ENCODE data around the gene ETS1.

ETS1 gene

GRCh38 chr11:128594226-128594625, 6.9 kb upstream of the ETS1 start:
- no CpG with 5 or more reads among the region's 1 CpG for WGBS (ENCODE audit: insufficient coverage, insufficient read length)

DNA sequence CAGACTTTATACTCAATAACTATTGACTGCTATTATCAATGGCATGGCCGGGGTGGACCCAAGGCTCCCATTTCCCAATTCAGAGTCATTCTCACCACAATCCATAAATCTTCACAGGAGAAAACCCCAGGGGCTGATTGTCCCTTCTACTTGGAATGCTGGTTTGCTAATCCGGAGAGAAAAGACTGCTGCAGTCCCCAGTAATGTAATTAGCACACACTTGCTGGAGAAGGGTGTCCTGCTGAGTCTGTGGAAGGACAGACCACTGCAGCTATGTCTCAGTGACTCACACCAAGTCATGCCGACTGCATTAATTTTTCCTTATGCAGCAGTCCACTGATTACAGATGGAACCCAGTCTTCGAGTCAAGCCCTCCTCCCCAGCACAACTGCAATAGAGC, 5.9 kb upstream of the ETS1 start:
- Histone ChIP-seq H3K27me3 (ENCODE audit: control insufficient read depth, insufficient read depth, low read length) (no peaks in the 10 kb centered on the region), H3K36me3 (ENCODE audit: control insufficient read depth, insufficient read depth, low read length) (no peaks in the 10 kb centered on the region), H3K4me1 (ENCODE audit: control insufficient read depth, insufficient read depth, low read length) (peaks cover 6% of the 10 kb centered on the region; the same call in 1 of the 2 replicates), H3K4me3 (ENCODE audit: low read length) (no peak overlapping the region), H3K27ac (ENCODE audit: low read length) (no peak overlapping the region), H3K9me3 (ENCODE audit: control insufficient read depth, insufficient read depth, low read length) (no peaks in the 10 kb centered on the region)
- no CpG with 5 or more reads among the region's 4 CpGs for WGBS (ENCODE audit: insufficient coverage, insufficient read length)
- no peak for DNase-seq (ENCODE audit: low read depth, low spot score)

More at GRCh38 chr11:128594226-128594625, 6.9 kb upstream of the ETS1 start:
- no peak for DNase-seq (ENCODE audit: low read depth, low spot score)
- peaks cover 6% of the 10 kb centered on the region; the same call in 1 of the 2 replicates for H3K4me1 ChIP-seq (ENCODE audit: control insufficient read depth, insufficient read depth, low read length)
- H3K9me3 ChIP-seq (ENCODE audit: control insufficient read depth, insufficient read depth, low read length), result no peaks in the 10 kb centered on the region
- H3K4me3 ChIP-seq (ENCODE audit: low read length), result no peak overlapping the region
- H3K36me3 ChIP-seq (ENCODE audit: control insufficient read depth, insufficient read depth, low read length), result no peaks in the 10 kb centered on the region
- H3K27me3 ChIP-seq (ENCODE audit: control insufficient read depth, insufficient read depth, low read length), result no peaks in the 10 kb centered on the region
- no peak overlapping the region for H3K27ac ChIP-seq (ENCODE audit: low read length)

DNA sequence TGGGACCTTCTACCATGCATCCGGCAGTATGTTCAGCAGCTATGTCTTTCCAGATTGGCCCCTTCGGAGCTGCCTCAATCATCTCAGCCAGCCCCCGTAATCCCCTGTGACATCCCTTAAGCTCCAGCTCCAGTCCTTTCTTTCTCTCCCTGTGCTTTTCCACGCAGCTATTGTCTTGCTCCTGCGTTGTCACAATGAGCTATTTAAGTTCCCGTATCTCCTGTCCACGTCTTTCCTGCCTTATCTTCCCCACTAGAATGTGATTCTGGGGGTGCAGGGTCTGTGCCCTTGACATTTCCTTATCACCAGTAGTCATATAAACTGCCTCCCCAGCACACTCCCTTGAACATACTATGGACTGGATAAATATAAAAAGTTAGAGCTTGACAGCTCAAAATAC, 5.1 kb upstream of the ETS1 start:
- H3K27me3 ChIP-seq (ENCODE audit: control insufficient read depth, insufficient read depth, low read length), result no peaks in the 10 kb centered on the region
- no peak overlapping the region for H3K4me3 ChIP-seq (ENCODE audit: low read length)
- H3K36me3 ChIP-seq (ENCODE audit: control insufficient read depth, insufficient read depth, low read length), result no peaks in the 10 kb centered on the region
- no CpG with 5 or more reads among the region's 7 CpGs for WGBS (ENCODE audit: insufficient coverage, insufficient read length)
- H3K4me1 ChIP-seq (ENCODE audit: control insufficient read depth, insufficient read depth, low read length), result peaks cover 7% of the 10 kb centered on the region; the same call in 1 of the 2 replicates
- no peak for DNase-seq (ENCODE audit: low read depth, low spot score)
- H3K9me3 ChIP-seq (ENCODE audit: control insufficient read depth, insufficient read depth, low read length), result no peaks in the 10 kb centered on the region
- no peak overlapping the region for H3K27ac ChIP-seq (ENCODE audit: low read length)

DNA sequence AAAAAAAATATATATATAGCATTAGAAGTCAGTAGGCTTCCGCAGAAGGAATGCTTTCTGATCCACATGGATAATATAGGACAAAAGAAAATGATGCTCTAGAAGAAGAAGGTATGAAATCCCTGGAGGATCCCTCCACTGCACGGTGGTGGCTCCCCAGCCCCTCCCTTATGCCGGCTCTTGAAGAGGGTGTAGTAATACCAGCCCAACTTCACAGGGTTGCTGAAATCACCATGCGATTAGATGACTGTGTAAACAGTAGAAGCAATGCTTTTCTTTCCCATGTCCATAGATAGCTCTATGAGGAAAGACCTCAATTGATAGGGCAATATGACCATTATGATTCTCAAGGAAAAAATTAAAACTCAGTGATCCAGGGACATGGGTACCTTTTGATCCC, 3.2 kb upstream of the ETS1 start:
- Histone ChIP-seq H3K27ac (ENCODE audit: low read length) (no peak overlapping the region), H3K9me3 (ENCODE audit: control insufficient read depth, insufficient read depth, low read length) (no peaks in the 10 kb centered on the region), H3K4me1 (ENCODE audit: control insufficient read depth, insufficient read depth, low read length) (peaks cover 5% of the 10 kb centered on the region; the same call in 1 of the 2 replicates), H3K36me3 (ENCODE audit: control insufficient read depth, insufficient read depth, low read length) (no peaks in the 10 kb centered on the region), H3K27me3 (ENCODE audit: control insufficient read depth, insufficient read depth, low read length) (no peaks in the 10 kb centered on the region), H3K4me3 (ENCODE audit: low read length) (no peak overlapping the region)
- WGBS (ENCODE audit: insufficient coverage, insufficient read length), result no CpG with 5 or more reads among the region's 4 CpGs
- DNase-seq (ENCODE audit: low read depth, low spot score), result no peak

DNA sequence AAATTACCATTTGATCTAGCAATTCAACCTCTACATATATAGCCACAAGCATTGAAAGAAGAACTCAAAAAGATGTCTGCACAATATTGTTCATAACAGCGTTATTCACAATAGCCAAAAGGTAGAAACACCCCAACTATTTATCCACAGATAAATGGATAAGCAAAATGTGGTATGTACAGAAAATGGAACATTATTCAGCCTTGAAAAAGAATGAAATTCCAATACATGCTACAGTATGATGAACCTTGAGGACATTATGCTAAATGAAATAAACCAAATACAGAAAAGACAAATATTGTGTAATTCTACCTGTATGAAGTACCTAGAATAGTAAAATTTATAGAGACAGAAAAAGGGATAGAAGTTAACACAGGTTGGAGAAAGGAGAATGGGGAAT, 2.6 kb upstream of the ETS1 start:
- Histone ChIP-seq H3K27me3 (ENCODE audit: control insufficient read depth, insufficient read depth, low read length) (no peaks in the 10 kb centered on the region), H3K27ac (ENCODE audit: low read length) (no peak overlapping the region), H3K4me1 (ENCODE audit: control insufficient read depth, insufficient read depth, low read length) (peaks cover 5% of the 10 kb centered on the region; the same call in 1 of the 2 replicates), H3K36me3 (ENCODE audit: control insufficient read depth, insufficient read depth, low read length) (no peaks in the 10 kb centered on the region), H3K4me3 (ENCODE audit: low read length) (no peak overlapping the region), H3K9me3 (ENCODE audit: control insufficient read depth, insufficient read depth, low read length) (no peaks in the 10 kb centered on the region)
- DNase-seq (ENCODE audit: low read depth, low spot score), result no peak
- no CpG with 5 or more reads among the region's 1 CpG for WGBS (ENCODE audit: insufficient coverage, insufficient read length)

DNA sequence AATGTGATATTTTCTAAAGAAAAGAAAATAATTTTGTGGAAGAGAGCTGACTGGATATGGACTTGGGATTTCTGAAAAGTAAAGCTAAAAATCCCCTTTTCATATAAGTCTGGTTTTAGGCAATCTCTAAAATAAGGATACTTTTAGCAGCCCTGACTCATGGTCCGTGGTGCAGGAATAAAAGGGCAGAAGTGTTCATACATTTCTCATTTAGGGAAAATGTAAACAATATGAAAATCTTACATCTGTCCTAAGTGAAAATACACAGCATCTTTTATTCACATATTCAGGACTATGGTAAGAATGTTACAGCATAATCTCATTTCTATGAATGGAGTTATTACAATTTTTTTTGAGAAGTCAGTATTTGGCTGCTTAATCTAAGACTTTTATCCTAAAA, 735 bp upstream of the ETS1 start:
- no peak for DNase-seq (ENCODE audit: low read depth, low spot score)
- Histone ChIP-seq H3K27ac (ENCODE audit: low read length) (no peak overlapping the region), H3K36me3 (ENCODE audit: control insufficient read depth, insufficient read depth, low read length) (no peaks in the 10 kb centered on the region), H3K4me3 (ENCODE audit: low read length) (no peak overlapping the region), H3K4me1 (ENCODE audit: control insufficient read depth, insufficient read depth, low read length) (peaks cover 5% of the 10 kb centered on the region; the same call in 1 of the 2 replicates), H3K9me3 (ENCODE audit: control insufficient read depth, insufficient read depth, low read length) (no peaks in the 10 kb centered on the region), H3K27me3 (ENCODE audit: control insufficient read depth, insufficient read depth, low read length) (no peaks in the 10 kb centered on the region)
- no CpG with 5 or more reads among the region's 1 CpG for WGBS (ENCODE audit: insufficient coverage, insufficient read length)

DNA sequence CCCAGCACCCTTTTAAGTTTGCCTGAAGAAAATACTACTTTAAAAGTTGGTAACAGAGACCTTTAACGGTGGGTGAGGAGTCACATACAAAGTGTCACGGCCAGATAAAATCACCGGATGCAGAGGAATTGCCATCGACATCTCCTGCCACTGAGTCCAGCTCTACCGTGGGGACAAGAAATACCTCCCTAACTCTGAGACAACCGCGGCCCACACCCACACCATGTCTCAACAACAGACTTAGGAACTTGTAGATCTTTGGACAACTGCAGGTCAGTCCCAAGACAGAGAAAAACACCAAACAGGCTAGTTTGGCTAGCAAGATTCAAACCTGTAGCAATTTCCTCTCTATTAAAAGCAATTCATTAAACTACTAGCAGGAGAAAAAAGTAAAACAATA, 669 bp downstream of the ETS1 start:
- H3K36me3 ChIP-seq (ENCODE audit: control insufficient read depth, insufficient read depth, low read length), result no peaks in the 10 kb centered on the region
- no peak overlapping the region for H3K27ac ChIP-seq (ENCODE audit: low read length)
- DNase-seq (ENCODE audit: low read depth, low spot score), result no peak
- H3K4me1 ChIP-seq (ENCODE audit: control insufficient read depth, insufficient read depth, low read length), result peaks cover 2% of the 10 kb centered on the region; the same call in 1 of the 2 replicates
- H3K9me3 ChIP-seq (ENCODE audit: control insufficient read depth, insufficient read depth, low read length), result no peaks in the 10 kb centered on the region
- peak overlapping the region; percentile 35; the same call in 1 of the 2 replicates for H3K4me3 ChIP-seq (ENCODE audit: low read length)
- no peaks in the 10 kb centered on the region for H3K27me3 ChIP-seq (ENCODE audit: control insufficient read depth, insufficient read depth, low read length)
- WGBS (ENCODE audit: insufficient coverage, insufficient read length), result no CpG with 5 or more reads among the region's 7 CpGs

- no peaks in the 10 kb centered on the region for H3K9me3 ChIP-seq (ENCODE audit: control insufficient read depth, insufficient read depth, low read length)
- H3K27me3 ChIP-seq (ENCODE audit: control insufficient read depth, insufficient read depth, low read length), result no peaks in the 10 kb centered on the region
- no peaks in the 10 kb centered on the region for H3K36me3 ChIP-seq (ENCODE audit: control insufficient read depth, insufficient read depth, low read length)
- H3K27ac ChIP-seq (ENCODE audit: low read length), result no peak overlapping the region
- H3K4me1 ChIP-seq (ENCODE audit: control insufficient read depth, insufficient read depth, low read length), result peaks cover 2% of the 10 kb centered on the region; the same call in 1 of the 2 replicates
- WGBS (ENCODE audit: insufficient coverage, insufficient read length), result no CpG with 5 or more reads among the region's 14 CpGs
- DNase-seq (ENCODE audit: low read depth, low spot score), result no peak
- peak overlapping the region; percentile 28; the same call in 1 of the 2 replicates for H3K4me3 ChIP-seq (ENCODE audit: low read length)
Observed at GRCh38 chr11:128585498-128586238, 1.7 kb downstream of the ETS1 start.

DNA sequence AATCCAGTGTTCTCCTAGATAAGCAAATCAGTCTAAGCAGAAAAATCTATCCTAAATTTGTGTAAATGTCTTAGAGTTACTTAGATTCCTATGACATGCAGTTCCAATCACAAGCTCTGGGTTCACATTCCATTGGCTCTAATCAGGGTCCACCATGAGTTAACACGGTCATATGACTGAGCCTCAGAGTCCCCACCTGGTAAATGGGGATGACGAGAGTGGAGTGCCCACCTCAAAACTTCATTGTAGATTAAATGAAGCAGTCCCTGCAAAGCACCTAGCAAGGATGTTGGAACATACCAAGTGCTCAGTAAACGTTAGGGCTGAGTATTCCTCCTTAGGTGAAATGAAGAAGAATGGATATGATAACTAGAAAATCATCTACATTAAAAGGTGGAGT, 3.1 kb downstream of the ETS1 start:
- DNase-seq (ENCODE audit: low read depth, low spot score), result no peak
- H3K27ac ChIP-seq (ENCODE audit: low read length), result no peak overlapping the region
- no peak overlapping the region for H3K4me3 ChIP-seq (ENCODE audit: low read length)
- H3K27me3 ChIP-seq (ENCODE audit: control insufficient read depth, insufficient read depth, low read length), result no peaks in the 10 kb centered on the region
- no CpG with 5 or more reads among the region's 3 CpGs for WGBS (ENCODE audit: insufficient coverage, insufficient read length)
- H3K36me3 ChIP-seq (ENCODE audit: control insufficient read depth, insufficient read depth, low read length), result no peaks in the 10 kb centered on the region
- H3K4me1 ChIP-seq (ENCODE audit: control insufficient read depth, insufficient read depth, low read length), result peaks cover 2% of the 10 kb centered on the region; the same call in 1 of the 2 replicates
- H3K9me3 ChIP-seq (ENCODE audit: control insufficient read depth, insufficient read depth, low read length), result no peaks in the 10 kb centered on the region

- Histone ChIP-seq H3K27ac (ENCODE audit: low read length) (peak overlapping the region; percentile 11), H3K27me3 (ENCODE audit: control insufficient read depth, insufficient read depth, low read length) (no peaks in the 10 kb centered on the region), H3K36me3 (ENCODE audit: control insufficient read depth, insufficient read depth, low read length) (no peaks in the 10 kb centered on the region), H3K9me3 (ENCODE audit: control insufficient read depth, insufficient read depth, low read length) (no peaks in the 10 kb centered on the region), H3K4me3 (ENCODE audit: low read length) (peak overlapping the region; percentile 15; the same call in 1 of the 2 replicates), H3K4me1 (ENCODE audit: control insufficient read depth, insufficient read depth, low read length) (peaks cover 5% of the 10 kb centered on the region)
- peak; percentile 43 for DNase-seq (ENCODE audit: low read depth, low spot score)
- WGBS (ENCODE audit: insufficient coverage, insufficient read length), result no CpG with 5 or more reads among the region's 8 CpGs
Observed at GRCh38 chr11:128582496-128583366, 4.6 kb downstream of the ETS1 start.

All from iPS DF 6.9 (cell line).